H1 (cell line): ENCODE measurements around the gene VSNL1. TPM values are rescaled to one million over a fixed set of nuclear protein-coding genes. Genes with fewer than 3 reads are reported as not detected.

Experiments
- CHD1 ChIP-seq: IDR thresholded peaks from 2 replicates; pipeline ENCODE4 v1.6.1; 2012; ENCODE audit warnings: low read depth, low read length, improper control_type of control experiment
- KDM4A ChIP-seq: IDR thresholded peaks from one replicate; pipeline ENCODE4 v1.7.1; 2012; ENCODE audit warnings: low read depth, mild to moderate bottlenecking, moderate library complexity, low read length, inconsistent platforms; ENCODE audit not compliant: severe bottlenecking
- RXRA ChIP-seq: IDR thresholded peaks from 2 replicates; pipeline ENCODE4 v1.6.1; 2011; ENCODE audit warnings: low read depth, mild to moderate bottlenecking, low read length, moderate library complexity; ENCODE audit not compliant: insufficient read depth
- polyA plus RNA-seq, 7 experiments: library from polyadenylated mRNA; depleted of rRNA in 3 of 7; stranded (reverse) in 5 of 7; unstranded in 2 of 7; fragments of >200 nt in 5 of 7; fragments of 200-250 nt in 2 of 7; gene quantifications; 1 replicate in 5 of 7; 2 replicates in 1 of 7; 4 replicates in 1 of 7; pipeline versions ENCODE4 v1.2.1 to v1.2.3, GENCODE V29; 2011 to 2013; ENCODE audit warnings: missing spikeins in 2 of 7, mixed read lengths in 2 of 7
- total RNA-seq: library from RNA; stranded (reverse); fragmentation: NEBNext Ultra II Directional; extraction: Animal tissue kit (Norgen Biotek cat#: 25700); gene quantifications from 2 replicates; pipeline ENCODE4 v1.2.1, GENCODE V29; 2021

Gene VSNL1
- total and polyA plus RNA-seq, 2 of the 8 experiments (the other 6 are each of a cell fraction or from before 2014, with no cell fraction given), result 49.4 to 108 TPM

DNA sequence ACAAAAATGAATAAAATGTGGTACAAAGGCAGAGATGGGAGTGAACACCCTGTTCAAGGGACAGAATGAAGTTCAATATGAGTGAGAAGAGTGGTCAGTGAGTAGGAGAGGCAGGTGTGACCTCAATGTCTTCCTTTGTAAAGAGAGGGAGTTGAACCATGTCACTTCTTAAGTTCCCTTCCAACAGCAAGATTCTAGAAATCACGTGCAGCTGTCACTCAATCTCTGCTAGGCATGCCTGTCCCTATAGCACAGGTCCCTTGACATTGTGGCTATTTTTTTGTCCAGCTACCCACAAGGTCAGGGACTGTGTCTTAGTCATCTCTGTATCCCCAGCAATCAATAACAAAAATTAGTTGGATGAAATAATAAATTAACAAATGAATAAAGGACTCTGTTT is 66.9 kb downstream of the VSNL1 start (continued):
- TF ChIP-seq CHD1 (no peak), RXRA (no peak), KDM4A (no peak)
